Activated T-helper 1 cell treated with anti-CD3 and anti-CD28 coated beads, Interleukin-2, amount 50 U/mL, for 16 hours (primary cell): Measurements from ENCODE around the gene SUSD4.
A peak's percentile ranks its signal among the peaks of the same experiment; 100 is the strongest.
"Not testable (repeated sequence)": the region's sequence is repeated elsewhere in the genome, so short reads cannot be mapped to it uniquely, and the experiment has no call there.

Source experiments
- DNase-seq, 2 donors: peaks; one replicate each; pipeline ENCODE4 v3.0.0-alpha.2; 2020; ENCODE audit warnings: low read depth in 1 of 2, low spot score in 1 of 2

Gene SUSD4

GRCh38 chr1:223363856-223364684 is at the start of gene SUSD4:
SUSD4 (minus strand) TSS chr1:223364176; CDS start chr1:223363425, 751 bp downstream.
- DNase-seq, result peak; percentile 32 to 38

GRCh38 chr1:223413216-223413615 is 49.2 kb upstream of the SUSD4 start:
- DNase-seq, result no peak

DNA sequence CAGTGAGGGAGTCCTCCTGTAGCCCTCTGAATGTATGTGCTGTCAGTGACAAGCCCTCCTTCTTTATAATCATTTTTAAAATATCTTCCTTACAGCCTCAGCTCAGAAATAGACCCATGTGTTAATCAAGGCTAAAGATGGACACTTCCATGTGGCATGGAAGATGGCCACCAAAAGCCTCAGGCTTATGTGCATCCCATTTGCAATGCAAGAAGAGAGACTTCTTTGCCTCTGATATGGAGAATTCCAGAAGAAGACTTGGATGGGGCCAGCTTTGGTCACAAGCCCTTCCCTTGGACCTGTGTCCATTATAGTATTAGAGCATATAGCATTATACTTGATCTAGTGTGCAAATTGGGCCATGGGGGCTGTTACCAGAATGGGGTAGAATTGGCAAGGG is 47.7 kb upstream of the SUSD4 start:
- no peak for DNase-seq

DNA sequence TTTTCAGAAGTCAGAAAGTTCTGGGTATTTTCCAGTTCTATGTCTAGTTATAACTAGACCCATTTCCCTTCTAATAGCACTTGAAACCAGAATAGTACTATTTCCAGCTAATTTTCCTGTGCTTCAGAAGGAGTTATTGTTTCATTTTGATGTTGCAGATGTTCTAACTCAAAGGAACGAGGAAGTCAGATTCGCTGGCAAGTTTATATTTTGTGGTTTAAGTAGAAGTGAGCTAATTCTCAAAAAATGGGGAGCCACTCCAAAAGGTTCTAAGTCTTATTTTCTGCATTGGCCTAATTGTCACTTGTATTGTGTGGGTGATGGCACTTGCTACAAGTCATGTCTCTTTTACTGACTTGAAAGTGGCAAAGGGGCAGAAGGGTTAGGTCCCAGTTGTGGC is 47.3 kb upstream of the SUSD4 start:
- no peak for DNase-seq

GRCh38 chr1:223410036-223410435 is 46.1 kb upstream of the SUSD4 start:
- no peak for DNase-seq

DNA sequence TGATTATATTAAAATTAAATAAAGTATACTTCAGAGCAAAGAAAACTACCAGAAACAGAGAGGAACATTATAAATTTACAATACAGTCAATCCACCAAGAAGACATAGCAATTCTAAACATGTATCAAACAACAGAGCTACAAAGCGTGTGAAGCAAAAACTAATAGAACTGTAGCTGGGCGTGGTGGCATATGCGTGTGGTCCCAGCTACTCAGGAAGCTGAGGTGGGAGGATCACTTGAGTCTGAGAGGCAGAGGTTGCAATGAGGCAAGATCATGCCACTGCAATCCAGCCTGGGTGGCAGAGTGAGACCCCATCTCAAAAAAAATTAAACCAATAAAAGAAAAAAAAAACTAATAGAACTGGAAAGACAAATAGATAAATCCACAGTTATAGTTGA is 41.5 kb upstream of the SUSD4 start:
- no peak for DNase-seq

GRCh38 chr1:223403184-223403815 is 39.3 kb upstream of the SUSD4 start:
- DNase-seq, result no peak

- DNase-seq, result no peak
These were observed 38.8 kb upstream of the SUSD4 start for GRCh38 chr1:223402790-223403142.

DNA sequence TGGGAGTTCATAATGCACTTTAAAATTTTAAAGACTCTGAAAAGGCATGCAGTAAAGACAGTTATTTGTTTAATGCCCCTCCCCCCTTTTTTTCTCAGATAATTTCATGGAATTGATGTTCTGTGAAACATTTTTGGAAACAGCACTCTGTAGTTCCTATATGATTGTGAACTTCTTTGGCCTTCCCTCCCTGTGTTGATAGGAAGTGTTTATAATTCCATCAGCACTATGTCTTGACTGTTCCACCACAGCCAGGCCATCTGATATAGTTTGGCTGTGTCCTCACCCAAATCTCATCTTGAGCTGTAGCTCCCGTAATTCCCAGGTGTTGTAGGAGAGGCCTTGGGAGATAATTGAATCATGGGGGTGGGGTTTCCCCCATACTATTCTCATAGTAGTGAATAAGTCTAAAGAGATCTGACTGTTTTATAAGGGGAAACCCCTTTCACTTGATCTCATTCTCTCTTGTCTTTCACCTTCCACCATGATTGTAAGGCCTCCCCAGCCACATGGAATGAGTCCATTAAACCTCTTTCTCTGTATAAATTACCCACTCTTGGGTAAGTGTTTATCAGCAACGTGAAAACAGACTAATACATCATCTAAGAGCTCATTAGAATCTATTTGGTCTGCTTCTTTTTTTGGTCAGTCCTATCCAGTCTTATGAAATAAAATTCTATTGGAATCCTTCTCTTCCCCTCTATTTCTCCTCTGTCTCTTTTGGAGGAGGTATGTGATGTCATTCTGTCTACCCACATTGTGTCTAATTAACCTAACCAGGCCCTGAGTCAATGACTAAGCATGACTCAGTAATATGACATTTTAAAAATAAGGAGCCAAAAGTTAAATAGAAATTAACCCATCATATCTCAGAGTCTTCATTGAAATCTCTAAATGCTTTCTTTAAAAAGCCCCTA is 38.2 kb upstream of the SUSD4 start:
- no peak for DNase-seq

- not testable (repeated sequence) for DNase-seq
These were observed 35.4 kb upstream of the SUSD4 start for GRCh38 chr1:223399393-223399792.

DNA sequence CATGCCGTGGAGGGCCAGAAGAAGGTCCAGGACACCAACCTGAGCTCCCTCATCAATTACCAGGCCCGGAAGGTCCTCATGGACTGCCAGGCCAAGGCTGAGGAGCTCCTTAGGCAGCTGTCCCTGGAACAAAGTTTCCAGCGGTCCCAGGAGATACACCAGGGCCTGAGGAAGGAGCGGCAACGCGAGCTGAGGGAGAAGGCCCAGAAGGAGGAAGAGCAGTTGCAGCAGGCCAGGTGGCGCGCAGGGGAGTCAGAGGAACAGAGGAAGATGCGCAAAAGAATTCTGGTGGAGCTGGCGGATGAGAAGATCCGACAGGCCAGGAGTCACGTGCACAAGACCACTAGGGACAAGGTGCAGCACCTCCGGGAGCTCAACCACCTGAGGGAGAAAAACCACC is 30.7 kb upstream of the SUSD4 start:
- DNase-seq, result no peak

DNA sequence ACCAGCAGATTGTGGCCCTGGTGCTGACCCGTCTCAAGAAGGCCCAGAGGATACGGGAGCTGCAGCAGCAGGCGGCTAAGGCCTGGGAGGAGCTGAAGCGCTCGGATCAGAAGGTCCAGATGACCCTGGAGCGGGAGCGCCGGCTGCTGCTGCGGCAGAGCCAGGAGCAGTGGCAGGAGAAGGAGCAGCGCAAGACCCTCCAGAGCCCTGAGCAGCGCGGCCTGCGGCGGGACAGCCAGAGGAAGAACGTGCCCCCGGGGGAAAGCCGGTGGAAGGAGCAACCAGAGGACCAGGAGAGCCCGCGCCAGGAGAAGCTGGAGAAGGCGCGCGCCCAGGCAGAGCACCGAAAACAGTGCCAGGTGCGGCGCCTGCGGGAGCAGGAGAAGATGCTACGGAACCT is 30.3 kb upstream of the SUSD4 start:
- DNase-seq, result no peak

- no peak for DNase-seq
These were observed 29.6 kb upstream of the SUSD4 start, which contains the start of gene CCDC185 for GRCh38 chr1:223393275-223394214. CCDC185 (plus strand) TSS chr1:223393415; CDS start chr1:223393476, 61 bp downstream.

DNA sequence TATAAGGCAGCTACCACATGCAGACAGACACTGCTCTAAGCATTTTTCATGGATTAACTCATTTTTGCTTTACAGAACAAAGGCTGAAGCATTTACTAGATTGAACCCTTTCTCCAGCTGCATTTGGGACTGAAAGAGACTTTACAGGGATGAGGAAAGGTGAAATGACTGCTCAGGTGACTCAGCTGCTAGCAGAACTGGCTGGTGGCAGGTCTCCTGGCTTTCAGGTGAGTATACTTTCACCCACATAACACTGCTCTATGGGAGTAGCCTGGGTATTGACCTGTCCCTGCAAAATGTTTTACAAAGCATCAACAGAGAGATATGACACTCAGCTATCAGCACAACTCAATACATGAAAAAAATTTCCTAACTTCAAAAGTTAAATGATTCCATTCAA is 26.6 kb upstream of the SUSD4 start:
- DNase-seq, result no peak

DNA sequence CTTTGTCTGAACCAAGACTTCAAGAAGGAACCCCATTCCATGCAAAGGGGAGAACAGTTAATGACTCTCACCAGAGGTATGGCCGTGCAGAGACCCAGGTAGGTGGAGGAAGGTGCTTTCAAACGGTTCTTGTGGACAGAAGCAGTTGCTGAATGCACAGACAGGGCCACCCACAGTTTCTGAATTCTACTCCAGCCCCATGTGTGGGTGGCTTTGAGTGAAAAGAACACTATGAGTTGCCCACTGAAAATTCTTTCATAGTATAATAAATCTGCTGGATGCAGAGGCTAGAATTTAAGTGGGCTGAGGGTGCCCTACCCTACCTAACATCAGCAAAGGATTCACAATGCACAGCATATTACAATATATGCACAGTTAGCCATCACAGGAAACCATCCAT is 22.0 kb upstream of the SUSD4 start:
- no peak for DNase-seq

DNA sequence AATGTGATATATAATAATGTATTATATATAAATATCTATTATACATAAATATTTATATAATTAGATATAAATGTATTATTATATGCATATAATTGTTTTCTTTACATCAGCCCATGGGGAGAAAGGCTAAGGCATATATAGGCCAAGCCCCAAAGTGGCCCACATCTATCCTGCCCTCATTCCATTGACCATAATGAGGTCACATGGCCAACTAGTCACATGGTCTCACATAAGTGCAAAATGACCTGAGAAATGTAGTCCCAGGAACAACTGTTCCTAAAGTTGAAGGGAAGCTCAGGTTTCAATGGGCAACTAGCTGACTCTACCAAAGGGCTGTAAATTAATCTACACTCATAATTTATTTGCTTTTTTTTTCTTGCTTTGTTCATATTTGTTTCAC is 14.8 kb upstream of the SUSD4 start:
- no peak for DNase-seq

GRCh38 chr1:223374064-223374610 is 10.2 kb upstream of the SUSD4 start:
- DNase-seq, result no peak

- DNase-seq, result peak in 1 of 2 donors; percentile 0
These were observed 858 bp upstream of the SUSD4 start for GRCh38 chr1:223364685-223365382.

GRCh38 chr1:223363057-223363855 is 720 bp downstream of the SUSD4 start:
- no peak for DNase-seq
